ENCODE data around the gene C16orf74. TPM values are rescaled to one million over a fixed set of nuclear protein-coding genes. Genes with fewer than 3 reads are reported as not detected.
A peak's percentile ranks its signal among the peaks of the same experiment; 100 is the strongest.

C16orf74 gene
- total RNA-seq, 6 experiments from 2014 or later, result 0.31 to 0.98 (median 0.70) TPM; not detected in 2

DNA sequence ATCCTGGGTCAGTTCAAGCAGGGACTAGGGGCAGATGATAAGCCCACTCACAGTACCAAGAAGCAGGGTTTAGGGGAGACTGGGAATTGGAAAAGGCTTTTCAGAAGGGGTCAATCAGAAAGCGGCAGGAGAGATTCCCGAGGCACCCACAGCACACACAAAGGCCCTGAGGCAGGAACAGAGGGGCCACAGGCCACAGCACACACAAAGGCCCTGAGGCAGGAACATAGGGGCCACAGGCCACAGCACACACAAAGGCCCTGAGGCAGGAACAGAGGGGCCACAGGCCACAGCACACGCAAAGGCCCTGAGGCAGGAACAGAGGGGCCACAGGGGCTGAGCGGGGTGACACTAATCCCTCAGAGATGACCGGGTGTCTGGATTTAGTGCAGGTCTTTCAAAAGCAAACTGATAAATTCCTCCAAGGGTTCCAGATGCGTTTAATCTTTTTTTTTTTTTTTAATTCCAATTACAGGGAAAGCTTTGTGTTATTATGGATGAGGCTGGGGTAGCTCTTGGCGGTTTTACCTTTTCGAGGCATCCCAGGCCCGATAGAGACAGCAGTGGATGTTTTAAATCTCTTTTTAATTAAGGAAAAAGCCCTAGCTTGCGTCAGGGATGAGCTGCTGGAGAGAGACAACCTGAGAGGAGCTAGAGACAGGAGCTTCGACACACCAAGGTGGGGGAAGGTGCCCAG, 31.1 kb downstream of the C16orf74 start:
- WGBS (ENCODE audit: insufficient coverage, low coverage, low lambda C conversion rate, missing lambda C conversion rate), result 68% methylated on average over 7 of the region's 11 CpGs
- no peak overlapping the region for H3K4me3 ChIP-seq
- intact Hi-C loops (cut with DNase I), result loop anchor here (5.0 to 10.0 kb wide), 2 partner anchors 57 to 65 kb away; no protein-coding TSS in a partner anchor

GRCh38 chr16:85718682-85719081, 32.2 kb downstream of the C16orf74 start:
- ATAC-seq, result no peak
- DNase-seq, result no peak
- Histone ChIP-seq H3K4me3 (no peak overlapping the region), H3K36me3 (no peaks in the 10 kb centered on the region), H3K4me1 (peaks cover 0 to 15% (median 3%) of the 10 kb centered on the region in 4 donors), H3K9me3 (no peaks in the 10 kb centered on the region), H3K27ac (no peak overlapping the region), H3K27me3 (no peaks in the 10 kb centered on the region)
- TF ChIP-seq CTCF (IDR thresholded peaks at IDR 0.05) (peak; percentile 25 to 53 (median 40)), POLR2A (IDR thresholded peaks at IDR 0.05) (no peak)
- intact Hi-C loops (cut with DNase I), result loop anchor here (5.0 to 10.0 kb wide), 2 partner anchors 56 to 64 kb away; no protein-coding TSS in a partner anchor
- WGBS (ENCODE audit: insufficient coverage, low coverage, low lambda C conversion rate, missing lambda C conversion rate), result 56% methylated on average over 10 of the region's 11 CpGs

More for the DNA sequence above, 31.1 kb downstream of the C16orf74 start:
- Histone ChIP-seq H3K4me1 (peaks cover 0 to 15% (median 3%) of the 10 kb centered on the region in 4 donors), H3K36me3 (no peaks in the 10 kb centered on the region), H3K27ac (no peak overlapping the region), H3K27me3 (no peaks in the 10 kb centered on the region), H3K9me3 (no peaks in the 10 kb centered on the region)
- TF ChIP-seq POLR2A (IDR thresholded peaks at IDR 0.05), result no peak
- no peak for TF ChIP-seq CTCF (IDR thresholded peaks at IDR 0.05)
- ATAC-seq (no peak), DNase-seq (no peak)

DNA sequence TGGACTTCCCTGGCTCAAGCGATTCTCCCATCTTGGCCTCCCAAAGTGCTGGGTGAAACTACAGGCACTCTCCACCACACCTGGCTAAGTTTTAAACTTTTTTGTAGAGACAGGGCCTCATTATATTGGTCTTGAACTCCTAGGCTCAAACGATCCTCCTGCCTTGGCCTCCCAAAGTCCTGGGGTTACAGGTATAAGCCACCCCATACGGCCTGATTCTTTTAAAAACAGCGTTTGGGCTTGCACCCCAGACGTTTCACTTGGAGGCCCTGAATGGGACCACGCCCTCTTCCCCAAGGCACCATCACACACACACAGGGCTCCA, 32.8 kb downstream of the C16orf74 start:
- Histone ChIP-seq H3K36me3 (no peaks in the 10 kb centered on the region), H3K27me3 (no peaks in the 10 kb centered on the region), H3K27ac (no peak overlapping the region), H3K9me3 (no peaks in the 10 kb centered on the region), H3K4me1 (peaks cover 0 to 15% (median 3%) of the 10 kb centered on the region in 4 donors), H3K4me3 (no peak overlapping the region)
- 28% methylated on average over 4 of the region's 6 CpGs for WGBS (ENCODE audit: insufficient coverage, low coverage, low lambda C conversion rate, missing lambda C conversion rate)
- intact Hi-C loops (cut with DNase I), result loop anchor here (5.0 to 10.0 kb wide), 2 partner anchors 56 to 63 kb away; no protein-coding TSS in a partner anchor
- TF ChIP-seq POLR2A (IDR thresholded peaks at IDR 0.05), result no peak
- TF ChIP-seq CTCF (IDR thresholded peaks at IDR 0.05), result peak in 1 of 4 donors; percentile 5
- ATAC-seq, result no peak
- DNase-seq, result no peak

DNA sequence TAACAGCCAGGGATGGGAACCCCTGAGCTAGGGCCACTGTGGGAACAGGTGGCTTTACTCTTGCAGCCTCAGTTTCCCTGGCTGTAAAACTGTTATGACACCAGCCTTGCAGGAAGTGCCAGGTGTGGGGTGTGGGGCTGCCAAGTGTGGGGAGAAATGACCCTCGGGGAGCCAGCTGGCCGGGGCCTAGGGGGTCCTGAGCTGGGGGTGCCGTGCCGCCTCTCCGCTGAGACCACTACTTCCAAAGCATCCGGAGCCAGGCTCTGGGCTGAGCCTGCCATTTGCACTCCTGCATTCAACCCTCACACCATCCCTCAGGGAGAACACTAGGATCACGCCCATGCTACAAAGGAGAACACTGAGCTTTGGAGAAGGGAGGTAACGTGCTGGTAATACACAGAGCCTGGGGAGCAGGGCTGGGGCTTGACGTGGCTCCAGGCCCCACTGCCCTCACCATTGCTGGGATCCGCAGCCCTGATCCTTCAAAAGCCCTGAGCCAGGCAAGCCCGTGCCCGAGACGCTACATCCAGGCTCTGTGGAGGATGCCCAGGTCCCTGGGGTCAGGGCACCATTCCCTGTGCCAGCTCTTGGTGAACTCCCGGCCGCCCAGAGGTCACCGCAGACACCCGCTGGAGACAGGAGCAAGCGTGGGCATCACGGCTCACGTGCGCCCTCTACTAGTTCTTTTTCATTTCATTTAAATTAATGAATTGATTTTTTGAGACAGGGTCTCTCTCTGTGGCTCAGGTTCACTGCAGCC, 33.3 kb downstream of the C16orf74 start:
- H3K36me3 ChIP-seq, result no peaks in the 10 kb centered on the region
- peak; percentile 78 to 82 (median 80) for TF ChIP-seq CTCF (IDR thresholded peaks at IDR 0.05)
- TF ChIP-seq POLR2A (IDR thresholded peaks at IDR 0.05), result no peak
- H3K27me3 ChIP-seq, result no peaks in the 10 kb centered on the region
- H3K4me1 ChIP-seq, result peaks cover 0 to 15% (median 3%) of the 10 kb centered on the region in 4 donors
- no peak overlapping the region for H3K4me3 ChIP-seq
- intact Hi-C loops (cut with DNase I), result loop anchor here (5.0 to 10.0 kb wide), 2 partner anchors 55 to 63 kb away; no protein-coding TSS in a partner anchor
- DNase-seq, result peak; percentile 82 to 90 (median 89)
- no peak overlapping the region for H3K27ac ChIP-seq
- no peaks in the 10 kb centered on the region for H3K9me3 ChIP-seq
- 3% methylated on average over 11 of the region's 21 CpGs for WGBS (ENCODE audit: insufficient coverage, low coverage, low lambda C conversion rate, missing lambda C conversion rate)
- peak; percentile 78 to 90 (median 86) for ATAC-seq
